Hindlimb muscle (tissue), 1 donor: ENCODE measurements around the gene EXOC4. TPM values are rescaled to one million over a fixed set of nuclear protein-coding genes. Genes with fewer than 3 reads are reported as not detected.

Source experiments
- DNase-seq: peaks from one replicate; pipeline ENCODE4 v3.0.0-alpha.2; 2013
- polyA plus RNA-seq: library from polyadenylated mRNA; unstranded; fragments of 120-200 nt; gene quantifications from one replicate; pipeline ENCODE4 v1.2.1, GENCODE V29; 2013; ENCODE audit not compliant: insufficient read length

EXOC4 gene
- polyA plus RNA-seq, 1 donor, result 47.9 TPM

DNA sequence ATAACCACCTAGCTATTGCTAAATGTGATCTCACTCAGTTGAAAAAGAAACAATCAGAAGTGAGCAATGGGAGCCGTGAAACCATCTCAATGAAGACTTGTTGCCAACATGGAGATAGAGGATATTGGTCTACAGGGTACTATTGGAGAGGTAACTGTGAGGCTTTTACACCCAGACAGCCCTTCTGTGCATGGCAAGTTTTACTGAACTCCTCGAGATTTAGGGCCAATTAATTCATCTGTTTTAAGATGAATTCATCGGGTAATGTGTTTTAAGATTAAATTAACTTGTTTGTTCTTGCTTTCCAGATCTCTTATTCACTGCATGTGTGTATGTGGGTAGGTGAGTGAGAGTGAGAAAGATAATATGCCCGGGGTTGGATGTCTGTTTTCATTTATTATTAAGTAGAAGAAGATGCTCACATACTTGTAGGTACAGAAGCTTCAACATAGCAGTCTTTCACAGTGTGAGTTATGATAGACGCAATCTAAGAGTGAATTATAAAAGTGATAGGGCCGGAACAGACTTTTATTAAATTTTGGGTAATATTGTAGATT lies 323.8 kb downstream of the EXOC4 start:
- DNase-seq, result no peak

DNA sequence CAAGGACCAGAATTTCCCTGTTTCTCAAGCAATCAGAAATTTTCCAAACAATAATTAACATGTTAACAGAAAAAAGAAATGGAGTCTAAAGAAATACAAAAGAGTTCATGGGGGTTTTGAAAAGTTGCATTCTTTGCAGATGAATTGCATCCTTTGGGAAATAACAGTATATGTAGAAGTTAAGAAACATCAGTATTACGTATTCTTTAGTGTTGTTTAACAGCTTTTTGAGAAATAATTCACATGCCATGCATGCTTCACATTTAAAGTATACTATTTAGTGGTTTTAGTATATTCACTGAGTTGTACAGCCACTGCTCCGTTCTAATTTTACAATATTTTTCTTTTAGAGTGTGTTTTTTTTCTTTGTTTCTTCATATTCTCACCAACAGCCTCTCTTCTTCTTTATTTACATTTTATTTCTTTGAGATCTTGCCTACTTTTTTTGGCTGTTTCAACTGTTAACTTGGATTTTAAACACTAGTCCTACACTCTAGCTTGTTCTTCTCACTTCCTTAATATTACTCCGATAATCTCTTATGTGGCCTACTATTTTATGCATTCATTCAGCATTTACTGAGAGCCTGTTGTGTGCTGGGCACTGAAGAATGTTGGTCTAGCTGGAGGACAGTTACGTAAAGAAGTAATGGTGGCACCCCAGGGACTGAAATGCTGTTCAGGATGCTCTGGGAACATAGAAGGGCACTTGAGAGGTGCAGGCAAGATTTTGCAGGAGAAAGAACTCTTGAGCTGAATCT lies 330.1 kb downstream of the EXOC4 start:
- DNase-seq, result no peak

DNA sequence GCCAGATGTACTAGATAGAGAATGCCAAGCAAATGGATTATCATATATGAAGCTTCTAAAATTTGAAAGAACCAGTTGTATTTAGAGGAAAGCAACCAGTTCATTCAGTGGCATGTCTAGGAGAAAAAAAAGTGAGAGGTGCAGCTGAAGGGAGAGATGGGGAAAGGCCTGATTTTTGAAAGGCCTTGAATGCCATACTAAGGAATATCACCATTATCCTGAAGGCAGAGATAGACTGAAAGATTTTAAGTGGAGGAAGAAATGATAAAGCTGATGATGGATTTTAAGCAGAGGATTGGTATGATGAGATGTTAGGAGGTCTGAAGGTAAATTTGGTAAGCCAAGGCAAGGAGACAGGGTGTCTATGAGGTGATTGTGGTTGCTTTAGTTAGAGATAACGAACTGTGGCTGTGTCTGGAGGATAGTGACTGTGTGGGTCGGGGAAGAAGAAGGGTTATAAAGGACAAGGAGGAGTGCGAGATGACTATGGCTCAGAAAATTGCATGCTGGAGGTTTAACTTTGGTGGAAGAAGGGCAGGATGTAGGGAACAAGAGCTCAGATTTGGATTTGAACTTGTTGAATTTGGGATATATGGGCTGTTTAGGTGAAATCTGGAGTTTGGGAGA lies 330.8 kb downstream of the EXOC4 start:
- no peak for DNase-seq

DNA sequence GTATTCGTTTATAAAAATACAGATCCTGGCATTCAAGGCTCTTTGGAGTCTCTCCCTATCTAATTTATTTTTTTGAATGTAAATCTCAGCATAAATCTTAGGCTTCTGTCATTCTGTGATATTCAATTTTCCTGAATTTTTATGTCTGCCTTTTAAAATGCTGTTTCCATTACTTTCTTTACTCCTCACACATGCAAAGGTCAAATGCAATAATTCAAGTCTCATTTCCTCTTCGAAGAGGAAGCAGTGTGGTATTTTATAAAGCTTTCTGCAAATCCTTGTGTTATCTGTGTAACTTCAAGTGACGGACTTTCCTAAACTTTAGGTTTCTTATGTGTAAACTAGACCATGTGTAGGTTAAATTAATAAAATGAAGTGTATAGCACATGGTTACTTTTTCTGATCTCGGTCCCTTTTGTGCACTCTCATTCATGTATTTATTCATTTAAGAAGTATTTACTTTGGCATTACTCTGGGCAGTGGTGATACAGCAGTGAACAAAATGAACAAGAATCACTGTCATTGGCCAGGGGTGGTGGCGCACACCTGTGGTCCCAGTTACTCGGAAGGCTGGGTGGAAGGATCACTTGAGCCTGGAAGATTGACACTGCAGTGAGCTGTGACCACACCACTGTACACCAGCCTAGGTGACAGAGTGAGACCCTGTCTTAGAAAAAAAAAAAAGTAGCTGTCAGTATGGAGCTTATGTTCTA lies 332.2 kb downstream of the EXOC4 start:
- no peak for DNase-seq

DNA sequence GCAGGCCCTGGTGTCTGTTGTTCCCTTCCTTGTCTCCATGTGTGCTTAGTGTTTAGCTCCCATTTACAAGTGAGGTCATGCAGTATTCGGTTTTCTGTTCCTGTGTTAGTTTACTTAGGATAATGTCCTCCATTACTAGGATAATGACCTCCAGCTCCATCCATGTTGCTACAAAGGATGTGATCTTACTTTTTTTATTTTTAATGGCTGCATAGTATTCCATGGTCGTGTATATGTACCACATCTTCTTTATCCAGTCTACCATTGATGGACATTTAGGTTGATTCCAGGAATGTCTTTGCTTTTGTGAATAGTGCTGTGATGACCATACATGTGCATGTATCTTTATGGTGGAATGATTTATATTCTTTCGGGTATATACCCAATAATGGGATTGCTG lies 333.4 kb downstream of the EXOC4 start:
- no peak for DNase-seq

DNA sequence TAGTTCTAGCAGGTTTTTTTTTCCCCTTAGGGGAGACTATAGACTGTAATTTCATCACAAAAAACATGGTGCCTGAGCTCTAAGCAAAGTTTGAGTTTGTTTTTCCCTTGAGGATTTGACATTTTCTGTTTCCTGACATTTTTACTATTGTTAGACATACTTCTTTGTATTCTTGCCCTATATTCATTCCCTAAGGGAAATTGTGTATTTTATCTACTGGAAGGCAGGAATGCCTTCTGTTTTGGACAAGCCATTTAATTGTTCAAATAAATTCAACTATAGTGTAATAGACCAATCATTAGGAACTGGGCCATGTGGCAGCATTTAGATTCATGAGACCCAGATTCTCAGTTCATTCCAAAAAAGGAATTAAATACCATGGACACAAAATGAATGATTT lies 335.0 kb downstream of the EXOC4 start:
- DNase-seq, result no peak

DNA sequence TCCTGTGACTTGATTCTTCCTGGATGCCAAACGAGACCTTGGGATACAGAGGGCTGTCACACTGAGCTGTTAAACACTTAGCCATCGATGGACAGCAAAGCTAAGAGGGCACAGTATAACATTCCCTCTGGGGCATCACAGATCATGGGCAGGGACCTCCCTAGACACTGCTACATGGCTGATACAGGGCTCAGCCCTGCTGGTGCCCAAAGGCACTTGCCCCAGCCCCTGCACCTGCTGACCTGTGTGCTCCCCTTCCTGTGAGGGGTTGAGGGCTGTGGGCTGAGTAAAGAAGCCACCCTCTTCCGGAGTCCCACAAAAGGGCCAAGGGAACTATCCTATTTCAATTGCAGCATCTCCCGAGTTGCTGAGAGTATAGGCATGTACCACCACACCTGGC lies 337.9 kb downstream of the EXOC4 start:
- DNase-seq, result no peak

DNA sequence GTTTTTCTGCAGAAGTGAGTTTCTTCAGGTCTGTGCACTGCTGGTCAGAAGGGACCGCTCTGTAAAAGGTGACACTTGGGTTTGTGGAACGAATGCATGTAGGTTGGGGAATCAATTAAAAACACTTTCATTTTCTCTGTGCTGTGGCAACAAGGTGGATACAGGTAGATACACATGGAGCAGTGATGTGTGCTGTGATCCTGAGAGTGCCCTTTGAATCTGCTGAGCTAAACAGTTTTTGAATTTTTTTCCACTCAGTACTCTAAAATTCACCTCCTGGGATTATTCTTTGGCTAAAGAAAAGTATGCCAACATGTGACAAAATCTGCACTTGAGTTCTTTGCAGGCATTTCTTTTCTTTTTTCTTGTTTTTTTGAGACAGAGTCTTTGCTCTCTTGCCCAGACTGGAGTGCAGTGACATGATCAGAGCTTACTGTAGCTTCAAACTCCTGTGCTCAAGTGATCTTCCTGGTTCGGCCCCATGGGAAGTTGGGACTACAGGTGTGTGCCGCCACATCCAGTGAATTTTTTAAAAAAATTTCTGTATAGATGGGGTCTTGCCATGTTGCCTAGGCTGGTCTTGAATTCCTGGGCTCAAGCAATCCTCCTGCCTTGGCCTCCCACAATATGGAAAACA lies 338.9 kb downstream of the EXOC4 start:
- DNase-seq, result no peak

DNA sequence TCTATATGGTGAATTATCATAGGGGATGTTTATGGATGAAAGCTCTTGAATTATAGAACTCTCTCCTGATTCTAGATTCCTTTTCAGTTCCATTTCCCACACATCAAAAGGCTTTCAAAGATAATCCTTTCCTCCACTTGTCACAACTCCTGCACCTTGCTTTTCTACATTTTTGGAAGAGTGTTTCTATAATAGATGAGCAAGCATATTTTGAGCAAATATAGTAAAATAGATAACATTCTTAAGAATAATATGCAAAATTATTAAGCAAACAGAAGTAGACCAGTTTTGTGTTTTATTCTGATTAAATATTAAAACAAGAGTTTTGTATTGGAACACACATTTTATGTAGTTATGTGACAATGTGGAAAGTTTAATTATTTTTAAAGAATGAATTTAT lies 340.7 kb downstream of the EXOC4 start:
- no peak for DNase-seq

DNA sequence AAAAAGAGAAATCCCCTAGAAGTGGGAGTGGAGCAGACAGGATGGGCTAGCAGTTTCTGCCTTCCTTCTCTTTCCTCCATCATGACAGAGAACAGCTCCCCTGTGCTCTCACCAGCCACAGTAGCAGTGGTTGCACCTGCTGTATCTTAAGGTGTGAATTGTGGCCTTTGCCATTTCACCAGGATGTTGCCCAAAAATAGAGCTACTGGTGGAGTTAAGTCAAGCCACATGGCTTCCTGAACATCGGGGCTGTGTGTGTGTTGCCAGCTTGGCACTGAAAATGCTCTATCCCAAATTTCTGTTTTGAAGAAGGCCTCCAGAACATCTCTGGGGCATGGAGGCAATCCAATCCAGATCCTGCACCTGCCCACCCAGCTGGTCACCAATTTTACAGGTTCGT lies 348.7 kb downstream of the EXOC4 start:
- DNase-seq, result no peak

DNA sequence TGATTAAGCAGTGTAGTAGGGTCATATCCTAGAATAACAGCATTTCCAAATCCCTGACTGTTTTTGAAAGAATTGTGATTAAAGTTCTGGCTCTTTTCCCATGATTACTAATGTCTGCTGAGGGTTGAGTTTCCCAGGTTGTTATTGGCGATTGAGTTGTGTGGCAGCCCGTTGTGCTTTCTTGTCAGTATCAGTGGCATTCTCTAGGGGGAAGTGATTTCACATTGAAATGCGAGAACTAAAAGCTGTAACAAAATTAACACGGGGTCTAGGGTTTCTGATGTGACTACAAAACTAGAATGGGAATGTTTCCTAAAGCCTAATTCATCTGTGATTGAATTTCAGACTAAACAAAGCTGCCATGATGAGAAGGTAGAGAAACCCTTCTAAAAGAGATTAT lies 349.4 kb downstream of the EXOC4 start:
- no peak for DNase-seq

DNA sequence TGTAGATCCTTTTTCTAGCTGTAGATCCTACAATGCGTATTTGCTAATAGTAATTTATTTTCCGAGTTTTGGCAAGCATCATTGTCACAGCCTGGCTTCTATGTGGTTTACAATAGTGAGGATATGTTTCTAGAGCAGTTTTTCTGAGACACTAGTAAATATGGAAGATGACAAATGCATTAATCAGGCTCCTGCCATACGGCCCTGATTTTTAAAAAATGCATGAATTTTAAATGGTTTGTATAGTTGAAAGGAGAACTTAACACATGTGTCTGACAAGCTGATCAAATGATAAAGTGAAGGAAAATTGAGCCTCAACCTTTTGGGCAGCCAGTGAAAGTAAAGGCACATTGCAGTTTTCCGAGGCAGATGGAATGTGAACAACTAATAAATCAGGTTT lies 354.1 kb downstream of the EXOC4 start:
- DNase-seq, result no peak

DNA sequence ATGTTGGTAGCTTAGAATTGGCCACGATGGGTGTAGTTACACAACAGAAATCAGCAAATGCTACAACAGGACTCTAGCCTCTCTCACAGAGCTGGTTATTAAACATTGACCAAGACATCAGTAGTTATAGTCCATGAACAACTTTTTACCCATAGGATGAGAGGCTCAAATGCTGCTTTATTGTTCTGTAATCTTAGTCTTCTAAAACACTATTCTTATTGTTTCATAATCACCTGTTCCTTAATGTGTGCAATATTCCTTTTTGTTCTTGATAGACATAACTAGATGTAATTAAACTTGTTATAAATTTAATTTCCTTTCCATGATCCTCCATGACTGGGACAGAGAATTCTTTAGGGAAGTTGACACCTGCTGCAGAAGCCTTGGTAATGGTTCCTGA lies 356.9 kb downstream of the EXOC4 start:
- DNase-seq, result no peak

DNA sequence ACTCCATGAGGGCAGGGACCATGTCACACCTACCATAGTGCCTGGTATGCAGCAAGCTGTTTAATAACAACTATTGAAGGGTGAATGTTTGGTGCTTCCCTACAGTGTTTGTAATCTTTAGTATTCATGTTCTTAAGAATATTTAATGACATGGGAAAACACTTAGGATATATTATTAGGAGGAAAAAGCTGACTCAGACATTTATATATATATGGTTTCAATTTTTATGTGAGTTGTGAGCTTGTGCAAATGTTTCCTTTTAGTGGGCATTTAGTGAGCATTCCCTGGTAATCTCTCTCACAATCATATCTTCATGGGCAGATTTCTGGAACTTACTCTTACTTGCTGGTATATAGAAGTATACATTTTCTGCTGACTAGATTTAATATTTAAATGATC lies 359.1 kb downstream of the EXOC4 start:
- no peak for DNase-seq

DNA sequence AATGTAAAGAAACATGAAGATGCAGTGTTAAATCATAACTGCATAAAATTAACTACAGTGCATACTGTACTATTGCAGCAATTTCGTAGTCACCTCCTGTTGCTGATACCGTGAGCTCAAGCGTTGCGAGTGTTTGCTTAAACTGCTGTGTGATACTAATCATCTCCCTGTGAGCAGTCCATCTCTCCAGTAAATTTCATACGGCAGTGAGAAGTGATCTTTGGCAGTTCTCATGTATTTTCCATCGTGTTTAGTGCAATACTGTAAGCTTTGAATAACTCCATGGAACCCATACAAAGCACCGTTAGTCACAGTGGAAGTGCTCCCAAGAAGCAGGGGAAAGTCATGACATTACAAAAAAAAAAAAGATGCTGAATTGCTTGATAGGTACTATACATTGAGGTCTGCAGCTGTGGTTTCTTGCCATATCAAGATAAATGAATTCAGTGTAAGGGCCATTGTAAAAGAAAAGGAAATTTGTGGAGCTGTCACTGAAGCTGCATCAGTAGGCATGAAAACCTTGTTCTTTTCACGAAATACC lies 360.4 kb downstream of the EXOC4 start:
- DNase-seq, result no peak

DNA sequence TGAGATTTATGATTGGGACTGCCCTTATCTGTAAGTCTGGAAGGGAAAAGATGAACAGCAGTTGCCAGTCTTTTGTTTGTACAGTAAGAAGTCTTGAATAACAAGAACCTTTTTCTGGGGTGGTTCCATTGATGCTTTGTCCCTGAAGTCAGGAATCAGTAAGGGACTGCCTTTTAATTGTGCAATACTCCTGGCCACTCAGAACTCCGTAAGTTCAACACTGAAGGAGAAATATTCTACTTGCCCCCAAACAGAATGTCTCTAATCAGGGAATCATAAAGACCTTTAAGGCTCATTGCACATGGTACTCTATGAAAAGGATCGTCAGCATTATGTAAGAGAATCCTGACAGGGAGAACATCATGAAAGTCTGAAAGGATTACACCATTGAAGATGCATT lies 361.4 kb downstream of the EXOC4 start:
- DNase-seq, result no peak

DNA sequence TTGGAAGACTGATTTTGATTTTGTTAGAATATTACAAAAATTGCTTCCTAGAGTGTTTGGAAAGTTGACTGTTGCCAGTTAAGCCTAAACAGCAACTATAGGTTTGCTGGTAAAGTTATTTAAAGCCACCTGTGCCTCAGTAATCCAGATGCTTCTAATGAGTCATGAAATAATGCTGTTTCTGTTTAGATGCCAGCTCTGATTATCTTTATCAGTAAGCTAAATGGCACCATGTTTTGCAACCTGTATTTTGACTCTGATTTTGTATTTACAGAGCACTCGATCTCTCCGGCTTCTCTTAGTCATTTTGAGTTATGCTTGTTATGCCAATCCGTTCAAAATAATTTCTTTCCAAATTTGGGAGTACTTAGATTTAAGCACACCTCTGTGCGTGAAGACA lies 366.1 kb downstream of the EXOC4 start:
- DNase-seq, result no peak

DNA sequence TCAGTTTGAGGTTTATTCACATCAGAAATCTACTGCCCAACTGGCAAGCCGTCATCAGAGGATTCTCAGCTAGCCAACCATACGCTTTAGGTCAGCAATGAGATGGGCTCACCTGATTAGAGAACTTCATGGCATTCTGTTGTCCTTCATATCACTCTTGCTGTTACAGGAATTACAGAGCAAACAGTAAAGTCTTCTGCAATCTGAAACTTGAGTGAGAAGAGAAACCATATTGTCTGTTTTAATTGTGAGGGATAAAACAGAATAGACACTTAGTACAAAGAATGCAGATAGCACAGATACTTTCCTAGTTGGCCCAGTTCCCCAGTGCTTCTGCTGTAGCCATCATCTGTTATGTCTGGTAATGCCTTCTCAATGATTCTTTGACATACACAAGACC lies 366.6 kb downstream of the EXOC4 start:
- no peak for DNase-seq

DNA sequence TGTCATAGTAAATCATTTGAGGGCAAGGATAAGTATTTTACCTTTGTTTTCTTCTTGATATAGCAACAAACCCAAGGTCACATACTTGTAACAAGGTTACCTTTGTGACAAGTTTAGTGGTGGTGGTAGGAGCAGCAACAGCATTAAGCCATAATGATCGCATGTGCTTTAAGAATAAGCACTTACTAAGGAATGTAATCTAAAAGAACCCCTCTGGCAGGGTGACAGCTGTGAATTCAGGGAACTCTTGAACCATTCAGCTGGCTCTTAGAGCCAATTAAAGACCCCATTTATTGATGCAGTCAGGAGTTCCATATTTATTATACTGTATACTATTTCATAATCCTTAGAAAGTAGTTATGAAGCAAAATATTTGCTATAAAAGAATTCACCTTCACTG lies 370.8 kb downstream of the EXOC4 start:
- DNase-seq, result no peak

DNA sequence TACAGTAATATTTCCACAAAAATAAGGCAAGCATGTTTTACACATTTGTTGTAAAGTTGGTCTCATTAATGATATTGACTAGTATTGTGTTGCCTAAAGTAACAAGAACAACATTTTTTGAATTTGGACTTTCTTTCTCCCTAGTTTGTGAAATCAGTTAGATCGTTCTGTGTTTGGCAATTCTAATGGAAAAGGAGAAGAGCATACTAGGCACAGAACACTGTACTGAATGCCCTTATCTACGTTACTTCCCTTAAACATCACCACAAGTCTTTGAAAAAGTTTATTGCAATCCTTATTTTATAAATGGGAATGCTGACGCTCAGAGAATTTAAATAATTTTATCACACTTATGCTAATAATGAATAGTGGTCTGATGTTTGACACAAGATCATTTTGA lies 372.2 kb downstream of the EXOC4 start:
- no peak for DNase-seq

DNA sequence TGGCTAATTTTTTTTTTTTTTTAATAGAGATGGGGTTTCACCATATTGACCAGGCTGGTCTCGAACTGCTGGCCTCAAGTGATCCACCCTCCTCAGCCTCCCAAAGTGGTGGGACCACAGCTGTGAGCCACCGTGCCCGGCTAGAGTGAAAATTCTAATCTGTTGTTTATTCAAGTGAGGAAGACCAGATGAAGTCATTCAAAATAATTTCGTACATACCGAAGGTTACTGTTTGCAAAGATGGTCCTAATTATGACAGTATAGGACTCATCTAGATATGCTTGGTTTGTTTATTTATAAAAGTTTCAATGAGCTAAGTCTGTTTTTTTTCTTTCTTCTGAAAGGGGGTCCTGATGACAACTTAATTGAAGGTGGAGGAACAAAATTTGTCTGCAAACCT lies 376.8 kb downstream of the EXOC4 start:
- no peak for DNase-seq

DNA sequence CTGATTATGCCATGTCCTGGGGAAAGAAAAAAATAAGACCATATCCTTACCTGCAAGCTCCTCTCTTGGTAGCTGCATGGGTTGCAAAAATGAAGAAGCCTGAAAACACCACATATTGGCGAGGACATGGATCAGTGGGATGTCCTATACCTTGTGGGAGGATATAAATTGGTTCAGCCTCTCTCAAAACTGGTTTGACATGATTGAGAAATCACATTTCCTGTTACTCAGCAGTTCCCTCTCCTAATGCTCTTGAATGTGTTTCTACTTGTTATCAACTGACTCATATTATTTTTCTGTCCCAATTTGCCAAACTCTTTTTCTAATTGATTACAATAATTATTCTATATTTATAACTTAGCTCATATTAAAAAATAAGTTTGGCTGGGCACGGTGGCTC lies 380.2 kb downstream of the EXOC4 start:
- no peak for DNase-seq

DNA sequence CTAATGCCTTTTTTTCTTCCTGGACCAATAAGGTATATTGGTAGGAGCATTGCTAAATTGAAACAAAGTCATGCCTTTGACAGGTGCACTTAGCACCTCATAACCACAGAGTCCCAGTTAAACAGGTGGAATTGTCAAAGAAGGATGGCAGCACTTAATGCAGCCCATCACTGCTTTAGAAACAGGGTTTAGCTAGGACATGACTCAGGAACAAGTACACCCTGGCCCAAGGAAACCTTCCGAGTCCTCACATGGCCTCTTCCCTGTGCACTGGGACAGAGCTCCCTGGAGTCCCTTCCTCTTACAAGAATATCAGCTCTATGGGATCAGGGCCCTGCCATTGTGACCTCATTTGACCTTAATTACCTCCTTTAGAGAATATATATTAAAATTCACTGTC lies 382.7 kb downstream of the EXOC4 start:
- no peak for DNase-seq
